Ecto neural progenitor cell (in vitro differentiated cells): ENCODE results near the gene RHOXF2.
"Not testable (repeated sequence)": the region's sequence is repeated elsewhere in the genome, so short reads cannot be mapped to it uniquely, and the experiment has no call there.

Experiments used
- DNase-seq: peaks from one replicate; pipeline ENCODE4 v3.0.0-alpha.2; 2018; ENCODE audit warnings: low spot score

RHOXF2 gene

GRCh38 chrX:120158313-120158712 is at the start of gene RHOXF2:
TSS of gene RHOXF2 (plus strand) at chrX:120158613. CDS start at chrX:120158751, 138 bp downstream.
- DNase-seq, result not testable (repeated sequence)

DNA sequence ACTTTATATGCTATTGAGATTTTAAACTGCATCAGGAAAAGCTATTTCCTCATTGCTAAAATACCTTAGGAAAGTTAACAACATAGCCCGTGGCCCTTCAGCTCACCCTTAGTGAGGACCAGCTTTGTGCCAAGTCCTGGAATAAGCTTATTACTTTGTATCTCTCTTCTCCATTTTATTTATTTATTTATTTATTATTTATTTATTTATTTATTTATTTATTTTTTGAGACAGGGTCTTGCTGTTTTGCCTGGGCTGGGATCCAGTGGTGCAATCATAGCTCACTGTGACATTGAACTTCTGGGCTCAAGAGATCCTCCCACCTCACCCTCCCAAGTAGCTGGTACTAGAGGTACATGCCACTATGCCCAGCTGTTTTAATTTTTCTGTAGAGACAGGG is 49.0 kb upstream of the RHOXF2 start:
- no peak for DNase-seq

DNA sequence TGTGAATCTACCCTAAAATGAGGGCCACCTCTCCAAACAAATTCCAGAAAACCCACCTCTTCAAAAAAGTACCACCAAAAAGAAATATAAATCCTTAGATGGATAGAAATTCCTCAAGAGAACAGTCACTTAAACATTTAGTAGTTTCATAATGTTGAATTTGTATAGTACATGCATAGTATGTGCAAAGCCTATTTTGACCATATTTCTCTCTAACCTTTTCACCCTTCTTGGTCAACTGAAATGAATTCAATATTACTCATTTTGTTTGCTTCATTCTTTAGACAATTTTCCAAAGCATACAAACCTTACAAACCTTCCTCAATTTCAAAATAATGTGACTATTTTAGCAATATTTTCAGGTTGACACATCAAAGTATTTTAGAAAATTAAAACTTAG is 46.8 kb upstream of the RHOXF2 start:
- no peak for DNase-seq

- DNase-seq, result no peak
Observed at GRCh38 chrX:120115438-120115963, 42.9 kb upstream of the RHOXF2 start, which contains the start of gene RHOXF1. TSS of gene RHOXF1 (minus strand) at chrX:120115913. CDS start at chrX:120115862, 51 bp downstream.

DNA sequence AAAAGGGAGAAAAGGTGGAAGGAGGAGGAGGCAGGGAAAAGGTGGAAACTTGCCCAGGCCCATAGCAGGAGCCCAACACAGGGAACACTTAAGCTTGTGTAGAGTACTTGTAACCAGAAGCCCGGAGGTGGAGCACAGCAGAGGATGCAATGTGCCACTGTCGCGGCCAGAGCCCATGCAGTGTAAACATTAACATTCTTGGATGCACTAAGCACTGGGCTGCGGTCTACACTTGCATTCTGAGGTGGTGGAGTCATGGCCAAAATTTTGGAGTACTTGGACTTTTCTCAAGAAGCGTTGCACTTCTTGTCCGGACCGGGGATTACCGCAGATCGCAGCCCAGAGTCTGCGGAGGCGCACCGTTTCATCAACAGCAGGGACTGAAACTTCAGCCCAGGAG is 38.2 kb upstream of the RHOXF2 start:
- DNase-seq, result no peak

DNA sequence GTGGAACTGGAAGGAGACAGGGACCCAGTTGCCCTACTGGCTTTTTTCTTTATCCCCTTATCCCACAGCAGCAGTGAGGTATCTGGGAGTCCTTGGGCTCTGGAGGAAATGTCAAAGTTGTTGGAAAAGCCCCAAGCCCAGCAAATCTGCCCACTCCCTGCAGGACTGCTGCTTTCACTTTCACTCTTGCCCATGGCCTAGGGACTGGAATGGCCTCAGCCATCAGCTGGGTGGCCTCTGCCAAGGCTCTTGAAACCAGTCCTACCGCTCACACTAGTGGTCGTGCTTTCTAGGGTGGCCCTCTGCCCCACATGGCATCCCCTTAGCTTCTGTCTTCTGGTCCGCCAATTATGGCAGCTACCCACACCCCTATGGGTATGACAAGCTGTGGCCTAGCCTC is 33.0 kb upstream of the RHOXF2 start:
- DNase-seq, result no peak

- not testable (repeated sequence) for DNase-seq
Observed at GRCh38 chrX:120128306-120128846, 30.0 kb upstream of the RHOXF2 start.

DNA sequence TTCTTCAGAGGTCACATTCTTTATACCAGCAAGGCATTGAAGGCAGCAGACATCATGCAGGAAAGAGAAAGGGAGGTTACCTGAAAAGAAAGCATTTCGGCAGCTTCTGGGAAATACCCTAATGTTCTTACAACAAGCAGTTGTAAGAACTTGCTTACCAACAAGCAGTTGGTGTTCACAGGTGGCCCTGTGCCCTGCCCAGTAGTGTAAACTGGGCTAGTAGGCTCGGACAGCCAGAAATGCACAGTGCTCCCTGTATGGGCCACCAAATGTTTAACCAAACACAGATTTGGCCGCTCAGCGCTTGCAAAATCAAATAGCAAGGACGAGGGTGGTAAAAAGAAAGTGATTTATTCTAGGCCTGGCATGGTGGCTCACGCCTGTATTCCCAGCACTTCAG is 22.3 kb upstream of the RHOXF2 start:
- DNase-seq, result no peak

GRCh38 chrX:120136840-120137239 is 21.6 kb upstream of the RHOXF2 start:
- DNase-seq, result no peak

GRCh38 chrX:120137439-120137838 is 21.0 kb upstream of the RHOXF2 start:
- DNase-seq, result no peak

GRCh38 chrX:120140293-120140981 is 18.0 kb upstream of the RHOXF2 start:
- DNase-seq, result no peak

- no peak for DNase-seq
Observed at GRCh38 chrX:120144178-120144844, 14.1 kb upstream of the RHOXF2 start.

DNA sequence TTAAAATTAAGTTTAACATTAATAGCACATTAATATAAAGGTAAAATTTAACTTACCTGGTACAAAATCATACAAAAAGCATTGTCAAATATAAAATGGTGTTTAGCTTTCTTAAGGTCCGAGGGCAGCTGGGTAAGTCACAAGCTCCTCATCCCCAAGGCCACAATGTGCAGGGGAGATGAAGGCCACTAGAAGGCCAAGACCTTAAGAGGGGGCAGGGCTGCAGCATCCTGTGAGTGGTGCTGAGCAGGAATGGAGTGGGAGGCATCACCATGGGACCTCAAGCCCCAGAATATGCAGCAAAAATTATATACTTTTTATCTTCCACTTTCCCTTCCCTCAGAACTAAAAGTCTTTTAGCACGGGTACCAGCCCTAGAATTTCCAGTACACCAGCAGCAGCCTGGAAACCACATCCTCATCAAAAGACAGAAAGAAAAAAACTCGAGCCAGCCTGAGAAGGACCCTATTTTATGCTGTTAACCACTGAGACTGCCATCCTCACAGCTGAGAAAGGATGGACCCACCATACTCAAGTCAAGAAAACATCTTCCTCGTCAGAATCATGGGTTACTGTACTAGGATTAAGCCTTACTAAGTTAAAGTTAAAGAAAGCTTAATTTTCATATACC is 13.0 kb upstream of the RHOXF2 start:
- no peak for DNase-seq

DNA sequence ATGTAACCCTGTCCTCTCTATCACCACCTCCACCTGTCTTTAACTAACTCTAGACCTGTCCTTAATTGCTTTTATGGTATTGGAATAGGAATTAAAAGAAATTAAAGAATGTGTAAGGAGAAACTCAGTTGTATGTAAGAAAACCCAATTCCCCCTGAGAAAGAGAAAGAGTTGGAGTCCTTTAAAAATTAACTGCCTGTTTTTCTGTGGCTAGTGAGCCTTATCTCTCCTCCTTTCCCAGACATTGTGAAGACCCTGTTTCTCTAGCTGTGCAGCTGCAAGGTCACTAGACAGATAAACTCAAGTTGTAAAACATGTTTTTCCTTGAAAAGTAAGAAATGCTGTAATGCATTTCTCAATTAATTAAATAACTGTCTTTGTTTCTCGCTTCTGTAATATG is 12.1 kb upstream of the RHOXF2 start:
- DNase-seq, result not testable (repeated sequence)

DNA sequence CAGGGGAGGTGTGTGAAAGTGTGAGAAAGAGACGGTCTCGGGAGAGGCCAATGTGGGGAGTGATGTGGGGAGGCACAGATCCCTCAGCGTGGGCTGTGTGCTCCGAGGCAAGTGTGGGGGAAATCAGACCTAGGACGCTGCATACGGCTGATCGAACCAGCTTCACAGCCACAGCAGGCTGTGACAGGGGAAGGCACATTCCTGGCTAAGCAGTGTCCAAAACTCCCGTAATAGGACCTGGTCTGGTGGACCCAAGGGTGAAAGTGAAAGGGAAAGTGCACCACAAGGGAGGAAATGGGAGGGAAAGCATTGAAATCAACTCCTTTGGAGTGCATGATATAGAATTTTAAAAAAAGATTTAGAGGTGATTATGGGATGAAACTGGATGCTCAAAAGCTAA is 10.9 kb upstream of the RHOXF2 start:
- DNase-seq, result no peak

- not testable (repeated sequence) for DNase-seq
Observed at GRCh38 chrX:120150109-120150744, 8.2 kb upstream of the RHOXF2 start.

DNA sequence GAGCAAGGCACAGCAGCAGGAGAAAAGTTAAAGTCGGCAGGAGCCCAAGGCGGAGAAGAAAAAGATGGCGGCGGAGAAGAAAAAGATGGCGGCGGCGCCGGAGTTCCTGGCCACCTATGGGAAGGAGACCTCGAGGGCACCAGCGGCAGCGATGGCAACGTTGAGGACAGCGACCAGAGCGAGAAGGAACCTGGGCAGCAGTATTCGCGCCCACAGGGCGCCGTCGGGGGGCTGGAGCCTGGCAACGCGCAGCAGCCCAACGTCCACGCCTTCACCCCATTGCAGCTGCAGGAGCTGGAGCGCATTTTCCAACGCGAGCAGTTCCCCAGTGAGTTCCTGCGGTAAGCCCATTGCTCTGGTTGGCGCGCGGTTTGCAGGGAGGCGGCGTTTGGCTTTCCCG is 673 bp downstream of the RHOXF2 start:
- not testable (repeated sequence) for DNase-seq

DNA sequence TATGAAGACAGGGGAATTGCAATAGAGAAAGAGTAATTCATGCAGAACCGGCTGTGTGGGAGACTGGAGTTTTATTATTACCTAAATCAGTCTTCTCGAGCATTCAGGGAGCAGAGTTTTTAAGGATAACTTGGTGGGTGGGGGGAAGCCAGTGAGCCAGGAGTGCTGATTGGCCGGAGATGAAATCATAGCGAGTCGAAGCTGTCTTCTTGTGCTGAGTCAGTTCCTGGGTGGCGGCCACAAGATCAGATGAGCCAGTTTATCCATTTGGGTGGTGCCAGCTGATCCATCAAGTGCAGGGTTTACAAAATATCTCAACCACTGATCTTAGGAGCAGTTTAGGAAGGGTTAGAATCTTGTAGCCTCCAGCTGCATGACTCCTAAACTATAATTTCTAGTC is 34.8 kb downstream of the RHOXF2 start:
- not testable (repeated sequence) for DNase-seq

DNA sequence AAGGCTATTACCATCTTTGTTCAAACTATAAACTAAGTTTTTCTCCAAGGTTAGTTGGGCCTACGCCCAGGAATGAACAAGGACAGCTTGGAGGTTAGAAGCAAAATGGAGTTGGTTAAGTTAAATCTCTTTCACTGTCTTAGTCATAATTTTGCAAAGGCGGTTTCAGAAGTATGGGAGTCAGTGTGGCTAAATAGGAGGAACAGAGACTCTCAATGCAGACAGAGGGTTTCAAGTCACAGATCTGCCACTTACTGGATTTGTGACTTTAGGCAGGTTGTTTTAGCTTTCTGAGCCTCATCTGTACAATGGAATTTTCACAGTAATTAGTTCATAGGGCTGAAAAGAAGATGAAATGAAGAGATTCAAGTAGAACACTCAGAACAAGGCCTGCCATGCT is 35.3 kb downstream of the RHOXF2 start:
- DNase-seq, result not testable (repeated sequence)

- not testable (repeated sequence) for DNase-seq
Observed at GRCh38 chrX:120195786-120196185, 37.4 kb downstream of the RHOXF2 start.

DNA sequence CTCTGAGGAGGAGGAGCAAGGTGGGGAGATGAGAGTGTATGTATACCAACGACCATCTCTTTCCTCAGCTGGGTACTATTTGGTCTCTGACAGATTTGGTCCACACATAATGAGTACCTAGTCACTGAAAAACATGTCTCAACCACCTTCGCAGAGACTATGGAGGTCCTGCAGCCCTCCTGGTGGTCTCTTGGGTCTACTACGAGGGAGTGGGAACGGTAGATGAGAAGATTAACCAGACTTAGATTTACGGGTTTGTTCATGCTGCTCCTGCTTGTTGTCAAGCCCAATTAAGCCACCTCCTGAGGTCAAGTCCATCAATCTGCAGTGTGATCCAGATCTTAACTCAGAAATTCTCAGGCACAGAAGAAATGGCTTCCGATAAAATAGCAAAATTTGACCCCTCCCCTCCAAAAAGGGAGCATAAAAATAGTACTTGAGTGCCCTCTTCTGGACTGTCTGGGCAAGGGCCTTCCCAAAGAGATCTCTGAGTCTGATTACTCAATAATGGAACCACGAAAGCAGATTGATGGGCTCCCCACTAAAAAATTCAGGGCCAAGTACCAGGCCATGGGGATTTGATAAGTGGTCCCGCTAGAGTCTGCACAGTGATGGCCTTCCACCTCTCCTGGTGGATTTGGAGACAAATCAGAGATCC is 38.3 kb downstream of the RHOXF2 start:
- DNase-seq, result not testable (repeated sequence)

DNA sequence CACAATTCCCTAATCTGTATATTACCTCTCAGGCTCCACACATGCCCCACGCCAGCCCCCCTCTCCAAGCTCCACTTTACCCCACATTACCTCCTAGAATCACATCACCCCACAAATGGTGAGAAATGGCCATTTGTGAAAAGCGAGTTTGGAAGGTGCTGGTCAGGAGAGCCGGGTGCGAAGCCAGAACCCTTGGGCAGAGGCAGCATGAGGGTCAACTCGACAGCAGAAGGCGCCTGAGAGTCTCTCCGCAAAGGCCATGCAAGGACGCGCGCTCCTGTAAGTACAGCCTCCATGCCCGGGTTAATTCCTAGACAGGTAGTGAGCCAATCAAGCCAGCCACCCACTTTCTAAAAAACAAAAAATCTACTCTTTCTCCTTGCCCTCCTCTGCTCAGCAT is 42.4 kb downstream of the RHOXF2 start:
- no peak for DNase-seq
